Measurements from ENCODE around the gene RBP3.

The RBP3 gene

DNA sequence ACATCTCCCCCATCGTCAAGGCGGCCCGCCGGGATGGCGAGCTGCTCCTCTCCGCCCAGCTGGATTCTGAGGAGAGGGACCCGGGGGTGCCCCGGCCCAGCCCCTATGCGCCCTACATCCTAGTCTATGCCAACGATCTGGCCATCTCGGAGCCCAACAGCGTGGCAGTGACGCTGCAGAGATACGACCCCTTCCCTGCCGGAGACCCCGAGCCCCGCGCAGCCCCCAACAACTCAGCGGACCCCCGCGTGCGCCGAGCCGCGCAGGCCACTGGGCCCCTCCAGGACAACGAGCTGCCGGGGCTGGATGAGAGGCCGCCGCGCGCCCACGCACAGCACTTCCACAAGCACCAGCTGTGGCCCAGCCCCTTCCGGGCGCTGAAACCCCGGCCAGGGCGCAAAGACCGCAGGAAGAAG is 38.1 kb upstream of the RBP3 start:
- Histone ChIP-seq H3K27me3 (ENCODE audit: insufficient read depth, low read length) (no peaks in the 10 kb centered on the region), H3K9me3 (ENCODE audit: low read length) (no peaks in the 10 kb centered on the region), H3K36me3 (ENCODE audit: insufficient read depth, low read length) (no peaks in the 10 kb centered on the region), H2AFZ (ENCODE audit: low read depth, low read length) (no peak overlapping the region), H3K4me3 (ENCODE audit: low read length) (no peak overlapping the region), H3K4me1 (ENCODE audit: insufficient read depth, low read length) (no peaks in the 10 kb centered on the region)

DNA sequence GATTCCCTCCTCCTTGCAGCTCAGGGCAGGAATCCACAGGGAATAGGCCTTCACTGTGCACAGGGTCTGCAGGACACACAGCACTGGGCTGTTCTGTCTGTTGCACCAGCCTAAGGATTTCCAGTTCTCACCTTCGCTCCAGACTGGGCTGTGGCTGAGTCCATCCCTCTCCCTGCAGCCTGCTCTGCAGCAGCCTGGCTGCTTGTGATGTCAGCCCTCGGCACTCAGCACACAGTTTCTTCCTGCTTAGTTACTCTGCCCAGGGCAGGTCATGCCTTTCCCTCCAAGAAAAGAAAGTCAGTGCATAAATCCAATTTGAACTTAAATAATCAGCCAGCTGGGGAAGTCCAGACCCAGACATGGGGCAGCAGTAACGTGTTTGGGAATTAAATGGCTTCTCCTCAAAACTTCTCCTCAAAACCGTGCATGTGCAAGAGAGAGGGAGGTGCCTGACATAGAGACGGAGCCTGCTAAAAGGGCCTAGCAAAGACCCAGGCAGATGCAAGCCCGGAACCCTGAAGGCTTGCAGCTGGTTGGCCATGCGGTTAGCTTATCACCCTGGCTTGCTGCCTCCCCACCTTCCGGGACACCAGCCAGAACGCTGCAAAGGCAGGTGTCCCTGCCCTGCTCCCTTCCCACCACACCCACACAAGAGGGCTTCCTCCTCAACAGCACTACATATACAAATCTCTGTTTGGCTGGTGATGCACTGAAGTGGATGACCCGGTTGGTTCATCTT is 36.8 kb upstream of the RBP3 start:
- Histone ChIP-seq H3K36me3 (ENCODE audit: insufficient read depth, low read length) (no peaks in the 10 kb centered on the region), H3K4me3 (ENCODE audit: low read length) (no peak overlapping the region), H3K9me3 (ENCODE audit: low read length) (no peaks in the 10 kb centered on the region), H3K27me3 (ENCODE audit: insufficient read depth, low read length) (no peaks in the 10 kb centered on the region), H2AFZ (ENCODE audit: low read depth, low read length) (no peak overlapping the region), H3K4me1 (ENCODE audit: insufficient read depth, low read length) (no peaks in the 10 kb centered on the region)

DNA sequence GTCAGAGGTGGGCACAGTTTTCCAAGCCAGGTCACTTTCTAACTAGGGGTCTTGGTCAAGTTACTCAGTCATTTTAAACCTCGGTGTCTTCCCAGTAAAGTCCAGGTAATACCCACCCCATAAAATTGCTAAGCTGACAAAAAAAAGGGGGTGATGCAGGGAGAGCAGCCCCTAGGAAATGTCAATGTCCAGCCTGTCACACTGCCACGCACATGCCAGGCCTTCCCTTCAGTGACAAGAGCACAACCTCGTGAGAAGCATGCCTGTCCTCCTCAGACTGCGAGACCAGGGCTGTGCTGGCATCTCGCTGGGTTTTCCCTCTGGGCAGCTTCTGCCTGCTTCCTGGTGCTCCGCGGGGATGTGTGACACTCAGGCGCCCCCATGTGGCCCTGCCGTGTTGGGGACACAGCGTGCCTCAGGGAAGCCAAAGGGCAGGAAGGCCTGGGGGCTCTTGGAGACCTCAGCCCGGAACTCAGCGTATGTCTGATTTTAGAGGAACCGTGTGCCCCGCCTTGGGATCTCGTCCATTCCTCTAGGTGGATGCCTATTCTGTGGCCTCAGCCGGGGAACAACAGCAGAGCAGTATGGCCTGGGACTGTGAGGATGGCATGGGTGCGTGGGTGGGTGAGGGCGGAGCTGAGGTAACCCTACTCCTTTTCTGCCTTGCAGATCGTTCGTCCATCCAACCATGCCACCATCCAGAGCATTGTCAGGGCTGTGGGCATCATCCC is 36.1 kb upstream of the RBP3 start:
- H3K4me3 ChIP-seq (ENCODE audit: low read length): no peak overlapping the region
- no peak overlapping the region for H2AFZ ChIP-seq (ENCODE audit: low read depth, low read length)

DNA sequence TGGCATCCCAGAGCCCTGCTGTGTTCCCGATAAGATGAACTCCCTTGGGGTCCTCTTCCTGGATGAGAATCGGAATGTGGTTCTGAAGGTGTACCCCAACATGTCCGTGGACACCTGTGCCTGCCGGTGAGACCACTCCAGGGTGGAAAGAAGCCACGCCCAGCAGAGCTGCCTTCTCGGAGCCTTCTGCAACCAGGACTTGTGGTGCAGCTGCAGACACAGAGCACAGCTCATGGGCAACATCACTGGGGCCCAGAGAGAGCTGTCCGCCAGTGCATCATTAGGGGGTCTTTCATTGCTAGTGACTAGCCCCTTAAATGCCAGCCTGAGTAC is 35.5 kb upstream of the RBP3 start:
- no peaks in the 10 kb centered on the region for H3K36me3 ChIP-seq (ENCODE audit: insufficient read depth, low read length)

More for the DNA sequence above, 36.1 kb upstream of the RBP3 start:
- Histone ChIP-seq H3K36me3 (ENCODE audit: insufficient read depth, low read length) (no peaks in the 10 kb centered on the region), H3K4me1 (ENCODE audit: insufficient read depth, low read length) (peaks cover 7% of the 10 kb centered on the region), H3K27me3 (ENCODE audit: insufficient read depth, low read length) (no peaks in the 10 kb centered on the region), H3K9me3 (ENCODE audit: low read length) (no peaks in the 10 kb centered on the region)

DNA sequence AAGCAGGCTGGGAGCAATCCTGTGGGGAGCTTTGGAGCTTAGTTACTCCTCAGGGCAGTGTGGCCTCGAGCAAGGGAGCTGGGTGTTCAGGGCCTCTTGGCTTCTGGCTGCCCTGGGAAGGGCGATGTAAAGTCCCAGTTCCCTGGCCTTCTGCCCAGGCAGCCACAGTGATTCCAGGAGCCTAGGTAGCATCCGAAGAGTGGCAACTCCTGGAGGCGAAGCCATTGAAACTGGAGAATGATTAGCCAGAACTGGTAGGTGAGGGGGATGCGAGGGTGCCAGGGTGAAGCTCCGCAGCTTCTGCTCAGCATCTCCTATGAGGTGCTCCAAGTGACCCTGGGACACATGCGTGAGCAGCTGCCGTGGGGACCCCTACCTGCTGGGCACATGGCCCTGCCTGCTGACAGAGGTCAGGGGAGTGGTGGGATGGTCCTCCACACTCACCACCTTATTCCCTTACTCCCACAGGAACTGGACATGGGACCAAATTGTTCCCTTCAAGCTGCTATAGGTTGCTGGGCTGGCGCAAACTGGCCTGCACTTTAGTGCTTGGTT is 33.7 kb upstream of the RBP3 start:
- no peaks in the 10 kb centered on the region for H3K36me3 ChIP-seq (ENCODE audit: insufficient read depth, low read length)

More for the DNA sequence above, 35.5 kb upstream of the RBP3 start:
- Histone ChIP-seq H3K9me3 (ENCODE audit: low read length) (no peaks in the 10 kb centered on the region), H2AFZ (ENCODE audit: low read depth, low read length) (no peak overlapping the region), H3K4me3 (ENCODE audit: low read length) (no peak overlapping the region), H3K4me1 (ENCODE audit: insufficient read depth, low read length) (peaks cover 8% of the 10 kb centered on the region), H3K27me3 (ENCODE audit: insufficient read depth, low read length) (no peaks in the 10 kb centered on the region)

DNA sequence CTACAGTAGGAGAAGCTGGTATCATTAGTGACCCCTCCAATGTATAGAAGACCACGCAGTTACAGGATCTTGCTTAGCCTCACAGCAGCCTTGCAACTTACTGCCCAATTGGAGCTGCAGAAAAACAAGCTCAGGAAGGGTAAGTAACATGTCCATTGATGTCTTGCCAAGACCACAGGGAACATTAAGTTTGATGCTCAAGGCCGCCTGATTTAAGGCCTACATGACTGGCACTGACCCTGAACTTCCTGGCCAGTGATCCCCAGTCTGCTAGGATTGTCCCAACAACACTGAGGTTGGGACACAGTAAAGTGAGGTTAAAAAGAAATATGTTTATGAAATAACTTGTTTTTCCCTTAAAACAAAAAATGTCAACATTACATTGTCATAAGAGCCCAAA is 32.7 kb upstream of the RBP3 start:
- no peaks in the 10 kb centered on the region for H3K36me3 ChIP-seq (ENCODE audit: insufficient read depth, low read length)
- H3K4me3 ChIP-seq (ENCODE audit: low read length): no peak overlapping the region
- no peak overlapping the region for H2AFZ ChIP-seq (ENCODE audit: low read depth, low read length)
- H3K9me3 ChIP-seq (ENCODE audit: low read length): no peaks in the 10 kb centered on the region
- H3K27me3 ChIP-seq (ENCODE audit: insufficient read depth, low read length): no peaks in the 10 kb centered on the region
- H3K4me1 ChIP-seq (ENCODE audit: insufficient read depth, low read length): peaks cover 8% of the 10 kb centered on the region

More for the DNA sequence above, 33.7 kb upstream of the RBP3 start:
- H3K4me3 ChIP-seq (ENCODE audit: low read length): no peak overlapping the region
- peaks cover 8% of the 10 kb centered on the region for H3K4me1 ChIP-seq (ENCODE audit: insufficient read depth, low read length)
- H3K9me3 ChIP-seq (ENCODE audit: low read length): no peaks in the 10 kb centered on the region
- H2AFZ ChIP-seq (ENCODE audit: low read depth, low read length): no peak overlapping the region
- H3K27me3 ChIP-seq (ENCODE audit: insufficient read depth, low read length): no peaks in the 10 kb centered on the region

DNA sequence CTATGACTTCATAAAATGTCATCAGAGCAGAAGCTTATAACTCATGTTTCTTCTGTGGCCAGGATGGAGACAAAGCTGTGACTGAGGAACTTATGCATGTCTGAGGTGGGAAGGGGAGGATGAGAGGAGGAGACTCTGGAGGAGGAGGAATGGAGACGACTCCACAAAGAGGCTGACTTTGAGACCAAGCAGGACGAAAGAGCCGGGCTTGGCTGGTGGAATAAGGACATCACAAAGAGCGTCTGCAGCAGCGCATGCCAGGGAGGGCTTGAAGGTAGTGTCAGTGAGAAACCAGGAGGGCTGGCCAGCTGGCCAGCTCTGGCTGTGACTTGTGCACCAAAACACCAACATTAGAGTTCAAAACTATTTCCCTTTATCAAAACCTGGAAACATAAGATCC is 32.0 kb upstream of the RBP3 start:
- no peak overlapping the region for H2AFZ ChIP-seq (ENCODE audit: low read depth, low read length)
- no peaks in the 10 kb centered on the region for H3K36me3 ChIP-seq (ENCODE audit: insufficient read depth, low read length)
- no peak overlapping the region for H3K4me3 ChIP-seq (ENCODE audit: low read length)
- peaks cover 8% of the 10 kb centered on the region for H3K4me1 ChIP-seq (ENCODE audit: insufficient read depth, low read length)
- H3K27me3 ChIP-seq (ENCODE audit: insufficient read depth, low read length): no peaks in the 10 kb centered on the region
- H3K9me3 ChIP-seq (ENCODE audit: low read length): no peaks in the 10 kb centered on the region

DNA sequence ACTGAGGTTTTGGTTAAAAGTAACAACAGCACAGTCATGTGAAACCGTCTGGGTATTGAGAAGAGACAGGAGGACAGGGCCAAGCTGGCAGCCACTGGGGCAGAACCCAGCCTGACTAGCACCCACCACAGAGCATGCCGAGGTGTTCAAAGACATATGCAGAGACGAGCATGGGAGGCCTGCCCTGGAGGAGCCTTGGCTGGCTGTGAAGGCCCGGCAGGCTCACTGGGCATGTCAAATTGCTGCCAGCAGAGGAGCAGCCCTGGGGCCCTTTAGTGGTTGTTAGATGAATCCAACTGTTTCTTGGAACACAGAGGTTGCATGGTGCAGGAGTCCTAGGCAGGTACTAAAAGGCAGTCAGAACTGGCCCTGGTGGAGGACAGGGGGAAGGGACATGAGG is 30.9 kb upstream of the RBP3 start:
- H3K4me3 ChIP-seq (ENCODE audit: low read length): no peak overlapping the region
- no peaks in the 10 kb centered on the region for H3K36me3 ChIP-seq (ENCODE audit: insufficient read depth, low read length)
- H3K4me1 ChIP-seq (ENCODE audit: insufficient read depth, low read length): peaks cover 8% of the 10 kb centered on the region
- no peaks in the 10 kb centered on the region for H3K27me3 ChIP-seq (ENCODE audit: insufficient read depth, low read length)
- H2AFZ ChIP-seq (ENCODE audit: low read depth, low read length): no peak overlapping the region
- no peaks in the 10 kb centered on the region for H3K9me3 ChIP-seq (ENCODE audit: low read length)

DNA sequence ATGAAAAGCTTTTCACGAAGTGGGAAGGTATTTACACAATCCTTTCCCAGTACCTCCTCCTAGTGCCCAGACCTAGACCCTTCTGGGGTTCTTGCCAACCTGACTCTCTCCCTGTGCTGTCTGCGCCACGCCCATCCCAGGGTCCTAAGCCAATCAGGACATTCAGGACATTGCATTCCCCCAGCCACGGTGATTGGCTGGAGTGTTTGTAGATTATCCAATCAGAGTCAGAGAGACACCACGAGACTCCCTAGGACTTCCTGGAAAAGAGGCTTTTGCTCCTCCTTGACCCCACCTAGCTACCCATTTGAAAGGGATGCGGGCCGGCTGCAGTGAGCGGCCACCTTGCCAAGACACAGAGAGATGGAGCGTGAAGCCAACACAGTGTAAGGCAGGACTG is 29.5 kb upstream of the RBP3 start:
- H3K4me3 ChIP-seq (ENCODE audit: low read length): no peak overlapping the region
- no peaks in the 10 kb centered on the region for H3K36me3 ChIP-seq (ENCODE audit: insufficient read depth, low read length)
- H3K9me3 ChIP-seq (ENCODE audit: low read length): no peaks in the 10 kb centered on the region
- no peak overlapping the region for H2AFZ ChIP-seq (ENCODE audit: low read depth, low read length)
- H3K27me3 ChIP-seq (ENCODE audit: insufficient read depth, low read length): no peaks in the 10 kb centered on the region
- H3K4me1 ChIP-seq (ENCODE audit: insufficient read depth, low read length): peaks cover 8% of the 10 kb centered on the region

DNA sequence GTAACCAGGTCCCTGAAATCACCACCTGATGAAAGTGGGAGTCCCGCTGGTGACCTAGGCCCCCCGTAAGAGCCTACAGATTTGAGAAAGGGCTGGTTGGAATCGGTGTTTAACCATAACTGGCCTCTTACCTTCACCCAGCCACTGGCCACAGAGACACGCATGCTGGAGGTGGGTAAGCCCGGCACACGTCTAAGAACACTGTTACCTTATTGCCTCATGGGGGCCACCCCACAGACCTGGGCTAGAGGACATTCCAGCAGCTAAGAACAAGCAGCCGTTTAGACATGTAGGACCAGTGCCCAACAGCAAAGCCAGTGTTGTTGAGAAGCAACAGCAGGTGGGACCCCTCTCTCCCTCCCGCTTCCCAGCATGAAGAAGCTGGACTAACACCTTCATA is 28.4 kb upstream of the RBP3 start:
- no peaks in the 10 kb centered on the region for H3K27me3 ChIP-seq (ENCODE audit: insufficient read depth, low read length)
- H3K9me3 ChIP-seq (ENCODE audit: low read length): no peaks in the 10 kb centered on the region
- H3K4me3 ChIP-seq (ENCODE audit: low read length): no peak overlapping the region
- H3K36me3 ChIP-seq (ENCODE audit: insufficient read depth, low read length): no peaks in the 10 kb centered on the region
- no peak overlapping the region for H2AFZ ChIP-seq (ENCODE audit: low read depth, low read length)
- H3K4me1 ChIP-seq (ENCODE audit: insufficient read depth, low read length): peaks cover 8% of the 10 kb centered on the region

DNA sequence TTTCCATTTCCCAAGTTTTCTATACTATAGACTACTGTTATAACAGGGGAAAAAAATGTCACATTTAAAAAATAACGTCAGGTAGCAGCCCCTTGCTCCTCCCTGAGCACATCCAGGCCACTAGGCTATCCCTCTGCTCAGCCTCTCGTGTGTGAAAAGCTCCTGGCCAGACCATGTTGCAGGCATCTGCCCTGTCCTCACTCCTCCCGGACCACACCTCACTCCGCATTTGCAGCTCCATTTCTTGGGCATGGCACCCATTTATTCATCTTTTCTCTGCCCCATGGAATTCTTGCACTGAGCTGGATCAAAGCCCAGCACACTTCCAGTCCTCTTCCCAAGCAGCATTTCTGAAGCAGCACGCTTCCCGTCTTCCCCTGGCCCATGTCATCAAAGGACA is 27.4 kb upstream of the RBP3 start:
- Histone ChIP-seq H3K36me3 (ENCODE audit: insufficient read depth, low read length) (no peaks in the 10 kb centered on the region), H3K27me3 (ENCODE audit: insufficient read depth, low read length) (no peaks in the 10 kb centered on the region), H3K9me3 (ENCODE audit: low read length) (no peaks in the 10 kb centered on the region), H2AFZ (ENCODE audit: low read depth, low read length) (no peak overlapping the region), H3K4me3 (ENCODE audit: low read length) (no peak overlapping the region), H3K4me1 (ENCODE audit: insufficient read depth, low read length) (peaks cover 8% of the 10 kb centered on the region)

DNA sequence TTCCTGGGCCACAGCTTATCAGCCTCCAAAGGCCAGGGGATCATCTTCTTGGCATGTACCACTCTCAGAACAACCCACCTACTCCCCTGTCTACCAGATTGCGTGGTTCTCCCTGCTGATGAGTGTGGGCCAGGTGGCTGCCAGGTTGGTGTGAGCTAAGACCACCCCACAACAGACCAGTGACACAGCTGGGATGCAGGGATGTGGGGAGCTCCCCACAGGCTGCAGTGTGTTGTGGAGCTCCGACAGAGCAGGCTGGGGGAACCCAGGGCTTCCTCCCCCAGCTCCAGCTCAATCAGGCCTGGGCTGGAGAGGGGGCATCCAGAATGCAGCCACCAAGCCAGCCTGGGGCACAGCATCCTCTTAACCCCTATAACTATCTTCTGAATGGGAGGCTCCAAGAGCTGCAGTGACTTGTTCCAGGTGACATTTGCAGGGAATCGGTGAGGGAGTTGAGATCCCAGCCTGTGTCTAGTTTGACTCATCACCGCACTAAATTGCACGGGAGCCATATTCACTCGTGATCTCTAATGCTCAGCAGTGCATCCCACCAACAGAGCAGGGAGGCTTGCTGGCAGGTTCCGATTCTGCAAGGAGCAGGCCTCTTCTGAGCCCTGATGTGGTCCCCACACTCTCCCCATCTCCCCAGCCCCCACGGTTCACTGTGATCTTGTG is 26.5 kb upstream of the RBP3 start:
- Histone ChIP-seq H2AFZ (ENCODE audit: low read depth, low read length) (no peak overlapping the region), H3K4me3 (ENCODE audit: low read length) (no peak overlapping the region), H3K4me1 (ENCODE audit: insufficient read depth, low read length) (peaks cover 6% of the 10 kb centered on the region), H3K36me3 (ENCODE audit: insufficient read depth, low read length) (no peaks in the 10 kb centered on the region), H3K27me3 (ENCODE audit: insufficient read depth, low read length) (no peaks in the 10 kb centered on the region), H3K9me3 (ENCODE audit: low read length) (no peaks in the 10 kb centered on the region)

Data from neuron (in vitro differentiated cells).